Measurements from ENCODE around the gene ANKAR. TPM values are rescaled to one million over a fixed set of nuclear protein-coding genes. Genes with fewer than 3 reads are reported as not detected.

The ANKAR gene
- total RNA-seq: 2.4 and 4.6 TPM in 2 replicates

GRCh38 chr2:189674374-189675112, at the start of gene ANKAR:
TSS of gene ANKAR (plus strand) at chr2:189674670. CDS start at chr2:189676491, 1,821 bp downstream.

DNA sequence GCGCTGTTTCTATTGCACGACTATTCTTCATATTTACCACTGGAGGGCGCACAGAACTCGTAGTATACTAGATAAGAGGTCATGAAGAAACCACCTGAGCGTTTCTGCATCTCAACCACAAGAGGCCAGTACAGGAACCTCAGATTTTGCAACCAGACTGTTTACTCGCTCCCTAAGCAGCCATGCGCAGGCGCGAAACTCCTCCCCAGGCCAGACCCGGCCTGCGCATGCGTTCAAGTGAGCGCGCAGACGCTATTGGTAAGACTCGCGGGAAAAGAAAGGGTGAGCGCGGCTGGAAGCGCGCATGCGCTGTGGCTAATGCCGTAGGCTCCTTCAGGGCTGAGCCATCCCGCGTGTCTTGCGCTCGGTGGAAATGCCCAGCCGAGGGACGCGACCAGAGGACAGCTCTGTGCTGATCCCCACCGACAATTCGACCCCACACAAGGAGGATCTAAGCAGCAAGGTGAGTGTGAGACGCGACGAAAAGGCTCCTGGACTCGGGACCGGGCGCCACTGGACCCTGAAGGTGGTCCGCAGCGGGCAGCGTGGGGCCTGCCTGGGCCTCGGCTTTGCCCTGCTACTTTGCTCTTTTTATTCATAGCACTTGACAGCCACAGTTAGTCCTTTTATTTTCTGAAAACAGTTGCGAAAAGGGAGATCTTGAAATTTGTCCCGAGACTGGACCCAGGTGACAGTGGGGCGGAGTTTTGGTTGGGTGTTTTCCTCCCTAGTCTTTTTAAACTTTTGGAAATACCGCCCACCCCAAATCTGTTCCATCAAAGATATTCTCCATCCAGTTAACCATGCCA, 13.1 kb upstream of the ANKAR start, which contains the start of gene ASNSD1:
TSS of gene ASNSD1 (plus strand) at position 312 of the 809 bp plus-strand sequence. CDS start 4,674 bp downstream, outside the sequence.

Other genes with a start within 250 kb of the ANKAR start
- gene WDR75, start 233.2 kb upstream of the ANKAR start, total RNA-seq: 66.6 and 69.7 TPM in 2 replicates
- gene SLC40A1, start 93.9 kb upstream of the ANKAR start, total RNA-seq: 1.4 and 5.0 TPM in 2 replicates
- gene ASNSD1, start 13.2 kb upstream of the ANKAR start, total RNA-seq: 41.4 and 48.2 TPM in 2 replicates
- gene OSGEPL1, start 88.1 kb downstream of the ANKAR start, total RNA-seq: 7.5 and 7.7 TPM in 2 replicates
- gene ORMDL1, start 109.7 kb downstream of the ANKAR start, total RNA-seq: 43.1 and 47.8 TPM in 2 replicates
- gene PMS1, start 109.8 kb downstream of the ANKAR start, total RNA-seq: 25.0 and 29.7 TPM in 2 replicates

Data from nasal cavity respiratory epithelium epithelial cell of viscerocranial mucosa (primary cell).